ENCODE measurements around the gene PPP1R3D. TPM values are rescaled to one million over a fixed set of nuclear protein-coding genes. Genes with fewer than 3 reads are reported as not detected.
A peak's percentile ranks its signal among the peaks of the same experiment; 100 is the strongest.

PPP1R3D gene
- polyA plus RNA-seq, 3 donors, result 2.0 to 3.9 (median 3.5) TPM

- WGBS (ENCODE audit: insufficient coverage), result 25% methylated on average over 1 of the region's 8 CpGs
- H4K20me1 ChIP-seq (ENCODE audit: insufficient read depth, low read length), result no peaks in the 10 kb centered on the region
These were observed 15.2 kb upstream of the PPP1R3D start for GRCh38 chr20:59955131-59955796.

GRCh38 chr20:59954718-59955117 lies 14.6 kb upstream of the PPP1R3D start:
- WGBS (ENCODE audit: insufficient coverage), result no CpG with 5 or more reads among the region's 4 CpGs
- Histone ChIP-seq H3K9me3 (replicated peaks in 1 of 2; ENCODE audit: control insufficient read depth in 1 of 2, insufficient read depth in 1 of 2, low read length in 2 of 2) (no peaks in the 10 kb centered on the region), H3K4me3 (replicated peaks in 1 of 3; ENCODE audit: low read depth in 2 of 3, low read length in 3 of 3) (no peak overlapping the region), H3K36me3 (replicated peaks in 1 of 2; ENCODE audit: control insufficient read depth in 1 of 2, insufficient read depth in 2 of 2, low read length in 2 of 2) (peaks cover 8 to 19% of the 10 kb centered on the region in 2 donors), H3K9ac (ENCODE audit: insufficient read depth, low read length, poor library complexity, severe bottlenecking) (no peak overlapping the region), H3K4me1 (ENCODE audit: control insufficient read depth in 1 of 2, insufficient read depth in 2 of 2, low read length in 2 of 2) (peaks cover 8 to 11% of the 10 kb centered on the region in 2 donors), H3K27me3 (ENCODE audit: control insufficient read depth in 2 of 2, insufficient read depth in 2 of 2, low read length in 2 of 2) (no peaks in the 10 kb centered on the region), H3K4me2 (replicated peaks; ENCODE audit: extremely low read depth, low read length, poor library complexity, severe bottlenecking) (no peak overlapping the region), H4K20me1 (ENCODE audit: insufficient read depth, low read length) (no peaks in the 10 kb centered on the region), H2AFZ (ENCODE audit: insufficient read depth, low read depth, low read length, poor library complexity, severe bottlenecking) (peak overlapping the region; percentile 23), H3K79me2 (ENCODE audit: insufficient read depth, low read length) (no peaks in the 10 kb centered on the region), H3K27ac (ENCODE audit: low read depth in 1 of 2, low read length in 2 of 2) (no peak overlapping the region)
- intact Hi-C loops (cut with micrococcal nuclease), result no loop called here
- Mint-ChIP-seq H3K4me1 (peaks cover 12% of the 10 kb centered on the region), H3K27me3 (ENCODE audit: low read depth in 3 of 3) (peaks cover 0 to 3% (median 3%) of the 10 kb centered on the region in 3 donors), H3K36me3 (peaks cover 21 to 38% of the 10 kb centered on the region in 2 donors), H3K9me3 (no peaks in the 10 kb centered on the region), H3K4me3 (no peak overlapping the region), H3K27ac (peak overlapping the region in 4 of 7 donors; percentile 16 to 54 (median 46))
- DNase-seq, result no peak
- no peak for TF ChIP-seq CTCF (IDR thresholded peaks at IDR 0.05)

More at GRCh38 chr20:59955131-59955796, 15.2 kb upstream of the PPP1R3D start:
- Mint-ChIP-seq H3K36me3 (peaks cover 21 to 33% of the 10 kb centered on the region in 2 donors), H3K27me3 (ENCODE audit: low read depth in 3 of 3) (peaks cover 0 to 3% (median 3%) of the 10 kb centered on the region in 3 donors), H3K27ac (peak overlapping the region in 3 of 7 donors; percentile 16 to 50 (median 43)), H3K9me3 (no peaks in the 10 kb centered on the region), H3K4me3 (no peak overlapping the region), H3K4me1 (peaks cover 15% of the 10 kb centered on the region)
- DNase-seq, result peak in 2 of 3 donors; percentile 38 to 48
- intact Hi-C loops (cut with micrococcal nuclease), result no loop called here
- peak; percentile 43 for TF ChIP-seq CTCF (IDR thresholded peaks at IDR 0.05)
- Histone ChIP-seq H3K4me2 (replicated peaks; ENCODE audit: extremely low read depth, low read length, poor library complexity, severe bottlenecking) (no peak overlapping the region), H3K27ac (ENCODE audit: low read depth in 1 of 2, low read length in 2 of 2) (no peak overlapping the region), H3K79me2 (ENCODE audit: insufficient read depth, low read length) (no peaks in the 10 kb centered on the region), H3K36me3 (replicated peaks in 1 of 2; ENCODE audit: control insufficient read depth in 1 of 2, insufficient read depth in 2 of 2, low read length in 2 of 2) (peaks cover 8 to 19% of the 10 kb centered on the region in 2 donors), H2AFZ (ENCODE audit: insufficient read depth, low read depth, low read length, poor library complexity, severe bottlenecking) (peak overlapping the region; percentile 23), H3K27me3 (ENCODE audit: control insufficient read depth in 2 of 2, insufficient read depth in 2 of 2, low read length in 2 of 2) (no peaks in the 10 kb centered on the region), H3K4me1 (ENCODE audit: control insufficient read depth in 1 of 2, insufficient read depth in 2 of 2, low read length in 2 of 2) (peaks cover 8 to 11% of the 10 kb centered on the region in 2 donors), H3K4me3 (replicated peaks in 1 of 3; ENCODE audit: low read depth in 2 of 3, low read length in 3 of 3) (no peak overlapping the region), H3K9me3 (replicated peaks in 1 of 2; ENCODE audit: control insufficient read depth in 1 of 2, insufficient read depth in 1 of 2, low read length in 2 of 2) (no peaks in the 10 kb centered on the region), H3K9ac (ENCODE audit: insufficient read depth, low read length, poor library complexity, severe bottlenecking) (no peak overlapping the region)

Data from CD14-positive monocyte (primary cell).